Spinal cord (tissue), 10 donors: ENCODE data around the gene SPINK8. TPM values are rescaled to one million over a fixed set of nuclear protein-coding genes. Genes with fewer than 3 reads are reported as not detected.

ENCODE experiments used
- DNase-seq, 6 donors: peaks; one replicate each; pipeline versions ENCODE4 v3.0.0 to v3.0.0-alpha.2; 2013 to 2015; ENCODE audit warnings: low spot score in 6 of 6, low read depth in 4 of 6
- H3K27ac ChIP-seq: one replicate; pipeline ENCODE4 v1.5.1; 2013; ENCODE audit warnings: low read depth, low read length, control low read depth
- H3K27me3 ChIP-seq: one replicate; pipeline ENCODE4 v1.6.1; 2013; ENCODE audit warnings: low read length; ENCODE audit not compliant: control insufficient read depth, insufficient read depth
- H3K36me3 ChIP-seq: one replicate; pipeline ENCODE4 v1.6.1; 2013; ENCODE audit warnings: low read length; ENCODE audit not compliant: control insufficient read depth, insufficient read depth
- H3K4me1 ChIP-seq: one replicate; pipeline ENCODE4 v1.6.1; 2013; ENCODE audit warnings: low read length; ENCODE audit not compliant: control insufficient read depth, insufficient read depth
- H3K4me3 ChIP-seq: one replicate; pipeline ENCODE4 v1.5.1; 2013; ENCODE audit warnings: low read depth, low read length, control low read depth
- H3K9me3 ChIP-seq: one replicate; pipeline ENCODE4 v1.6.1; 2013; ENCODE audit warnings: low read length; ENCODE audit not compliant: control insufficient read depth, insufficient read depth
- WGBS: methylation state at CpG from one replicate; pipeline ENCODE4 v1.1.5; 2013; ENCODE audit warnings: missing lambda C conversion rate; ENCODE audit not compliant: insufficient coverage; 5-methylcytosine and 5-hydroxymethylcytosine counted together
- polyA plus RNA-seq, 2 donors: library from polyadenylated mRNA; unstranded; fragments of 120-200 nt; gene quantifications; one replicate each; pipeline ENCODE4 v1.2.1, GENCODE V29; 2013; ENCODE audit not compliant: insufficient read length in 2 of 2
- total RNA-seq, 2 donors: library from RNA; depleted of rRNA in 1 of 2; stranded (reverse); fragments of 120-200 nt in 1 of 2; fragments of >200 nt in 1 of 2; gene quantifications; one replicate each; pipeline versions ENCODE4 v1.2.3 to v1.2.4, GENCODE V29; 2013 to 2014
- donor health status: healthy.

Gene SPINK8
- total and polyA plus RNA-seq, 4 donors, result 1.0 to 1.6 (median 1.5) TPM; not detected in 1

DNA sequence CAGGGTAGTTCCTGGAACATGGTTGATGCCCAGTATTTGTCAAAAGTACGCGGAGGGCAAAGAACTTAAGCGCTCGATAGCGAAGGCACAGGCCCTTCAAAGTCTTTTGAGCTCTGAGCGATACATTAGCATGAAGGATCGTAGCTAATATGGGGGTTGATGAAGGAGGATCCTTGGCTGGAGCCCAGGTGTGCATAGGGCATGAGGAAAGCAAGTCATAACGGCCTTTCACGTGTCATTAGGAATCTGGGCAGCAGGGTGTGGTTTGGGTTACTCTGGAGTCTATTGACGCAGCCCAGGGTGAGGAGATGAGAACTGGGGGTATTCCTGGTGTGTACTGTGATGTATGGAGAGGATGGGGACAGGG is 31.7 kb downstream of the SPINK8 start:
- H3K36me3 ChIP-seq, result peaks cover 12% of the 10 kb centered on the region
- no peaks in the 10 kb centered on the region for H3K27me3 ChIP-seq
- WGBS, result 2% methylated on average over 9 of the region's 10 CpGs
- H3K4me1 ChIP-seq, result peaks cover 5% of the 10 kb centered on the region
- H3K27ac ChIP-seq, result peak overlapping the region; percentile 89
- H3K9me3 ChIP-seq, result no peaks in the 10 kb centered on the region
- peak overlapping the region; percentile 81 for H3K4me3 ChIP-seq
- DNase-seq, result peak in 2 of 6 donors; percentile 24 to 28

DNA sequence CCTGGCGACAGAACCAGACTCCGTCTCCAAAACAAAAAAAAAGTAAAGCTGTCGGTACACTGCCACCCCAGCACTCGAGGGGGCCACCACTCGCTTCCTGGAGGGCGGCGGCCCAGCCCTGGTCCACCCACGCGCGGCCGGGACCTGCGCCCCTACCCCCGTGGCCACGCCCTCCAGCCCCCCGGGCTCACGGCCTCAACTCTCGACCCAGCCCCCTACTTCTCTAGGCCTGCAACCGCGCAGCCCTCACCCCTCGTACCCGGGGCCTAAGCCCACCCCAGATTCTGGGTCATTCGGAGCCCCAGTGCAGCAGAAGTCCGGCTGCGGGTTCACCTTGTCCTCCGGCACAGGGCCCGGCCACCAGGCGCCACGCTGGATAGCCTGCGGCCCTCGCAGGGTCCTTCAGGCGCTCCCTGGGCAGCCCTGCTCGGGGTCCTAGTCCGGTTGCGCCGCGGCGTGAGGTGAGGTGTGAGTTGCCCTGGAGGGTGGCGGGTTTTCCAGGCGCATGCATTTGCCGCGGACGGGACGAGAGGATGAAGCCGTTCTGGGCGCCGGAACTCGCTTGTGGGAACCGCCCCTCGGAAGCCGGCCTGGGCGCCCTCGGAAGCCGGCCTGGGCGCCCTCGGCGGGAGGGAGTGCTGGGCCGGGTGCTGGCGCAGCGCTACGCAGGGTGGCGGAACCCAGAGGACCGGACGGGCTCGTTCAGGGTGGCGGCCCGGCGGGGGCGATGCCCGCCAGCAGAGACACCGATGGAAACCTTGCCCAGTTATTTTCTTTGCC is 32.3 kb downstream of the SPINK8 start, which contains the start of gene NME6:
TSS of gene NME6 (minus strand) at position 348 of the 780 bp plus-strand sequence.
- peaks cover 5% of the 10 kb centered on the region for H3K4me1 ChIP-seq
- H3K36me3 ChIP-seq, result peaks cover 12% of the 10 kb centered on the region
- peak; percentile 68 to 96 (median 81) for DNase-seq
- WGBS, result under 1% methylated on average over 69 of the region's 70 CpGs
- peak within 1 kb of the TSS; percentile 81 for H3K4me3 ChIP-seq
- H3K27me3 ChIP-seq, result no peaks in the 10 kb centered on the region
- H3K27ac ChIP-seq, result peak within 1 kb of the TSS; percentile 89
- H3K9me3 ChIP-seq, result no peaks in the 10 kb centered on the region

DNA sequence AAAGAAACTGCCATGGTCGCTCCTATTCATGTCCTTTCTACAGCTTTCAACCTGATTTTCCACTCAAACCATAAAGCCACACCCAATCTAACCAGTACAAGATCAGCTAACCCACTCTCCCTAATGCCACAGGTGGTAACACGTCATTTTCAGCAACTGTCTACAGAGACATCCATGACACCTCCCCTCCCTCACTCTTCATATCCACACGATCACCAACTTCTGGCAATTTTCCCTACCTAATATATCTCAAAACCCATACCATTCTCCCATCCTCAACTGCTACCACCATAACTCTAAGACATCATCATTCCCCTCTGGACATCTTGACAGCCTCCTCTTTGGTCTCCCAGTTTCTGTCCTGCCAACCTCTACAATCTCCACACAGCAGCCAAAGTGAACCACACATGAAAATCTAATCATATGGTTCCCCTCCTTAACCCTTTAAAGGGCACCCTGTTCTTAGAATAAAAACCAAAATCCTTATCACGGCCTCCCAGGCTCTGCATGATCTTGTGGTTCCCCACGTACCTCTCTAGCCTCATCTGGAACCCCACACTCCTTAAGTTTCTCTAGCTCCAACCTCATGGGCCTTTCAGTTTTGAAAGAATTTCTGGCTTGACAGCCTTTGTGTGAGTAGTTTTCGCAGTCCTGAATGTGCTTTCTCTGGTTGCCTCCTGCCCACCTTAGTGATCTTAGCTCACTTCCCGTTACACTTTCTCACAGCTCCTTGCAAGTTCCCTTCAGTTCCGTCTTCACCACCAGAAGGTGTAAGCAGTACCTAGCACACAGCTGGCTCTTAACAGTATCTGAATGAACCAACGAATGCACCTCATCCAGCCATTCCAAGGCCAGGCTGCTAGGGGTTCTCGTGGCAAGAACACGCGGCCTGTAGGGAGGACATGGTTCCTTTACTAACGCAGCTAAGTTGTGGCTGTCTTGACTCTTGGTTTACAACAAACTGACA is 33.4 kb downstream of the SPINK8 start:
- 71% methylated on average over 13 of the region's 13 CpGs for WGBS
- Histone ChIP-seq H3K4me1 (peaks cover 5% of the 10 kb centered on the region), H3K4me3 (peak overlapping the region; percentile 81), H3K27me3 (no peaks in the 10 kb centered on the region), H3K36me3 (peaks cover 18% of the 10 kb centered on the region), H3K27ac (no peak overlapping the region), H3K9me3 (no peaks in the 10 kb centered on the region)
- DNase-seq, result peak in 1 of 6 donors; percentile 6

DNA sequence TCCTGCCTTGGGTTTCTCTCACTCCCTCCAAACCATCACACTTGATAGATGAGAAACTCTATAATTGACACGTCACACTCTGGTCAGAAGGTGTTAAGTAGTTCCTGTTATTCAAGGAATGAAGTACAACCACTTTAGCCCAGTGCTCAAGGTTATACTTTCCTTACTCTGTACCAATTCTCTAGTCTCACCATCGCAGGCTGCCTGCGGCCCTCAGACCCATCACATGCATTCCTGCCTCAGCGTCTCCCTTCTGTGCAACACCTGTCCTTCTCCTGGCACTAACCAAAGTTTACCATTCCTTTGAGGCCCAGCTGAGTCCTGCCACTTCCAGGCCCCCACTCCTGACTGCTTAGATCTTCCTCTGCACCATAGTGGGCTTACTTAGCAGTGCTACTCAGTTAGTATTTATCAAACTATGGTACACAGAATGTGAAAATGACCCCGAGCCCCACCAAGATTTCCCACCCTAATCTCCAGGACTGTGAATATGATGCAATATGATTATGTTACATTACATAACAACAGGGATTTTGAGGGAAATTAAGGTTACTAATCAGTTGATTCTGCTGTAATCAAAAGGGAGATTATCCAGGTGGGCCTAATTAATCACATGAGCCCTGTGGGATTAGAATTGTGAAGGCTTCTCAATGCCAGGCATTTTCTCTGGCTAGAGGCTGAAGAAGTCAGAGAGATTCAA is 36.2 kb downstream of the SPINK8 start:
- H3K36me3 ChIP-seq, result peaks cover 35% of the 10 kb centered on the region
- no peak for DNase-seq
- WGBS, result 98% methylated on average over 4 of the region's 5 CpGs

DNA sequence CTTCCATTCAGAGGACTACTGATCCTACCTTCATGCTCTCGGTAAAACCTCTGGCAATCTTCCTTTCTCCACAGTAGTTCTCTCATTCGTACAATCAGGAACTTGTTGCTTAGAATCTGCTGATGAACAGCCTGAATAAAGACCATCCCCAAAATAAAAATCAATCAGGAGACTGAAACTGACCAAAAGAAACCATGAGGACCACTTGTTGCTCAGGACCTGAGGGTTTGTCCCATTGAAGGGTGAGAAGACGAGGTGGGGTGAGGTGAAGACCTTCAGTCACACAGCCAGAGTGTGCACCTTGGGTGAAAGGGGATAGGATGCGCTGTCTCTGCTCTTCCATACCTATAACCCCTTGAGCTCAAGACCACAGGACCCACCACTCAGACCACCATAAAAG is 36.8 kb downstream of the SPINK8 start:
- Histone ChIP-seq H3K4me3 (no peak overlapping the region), H3K36me3 (peaks cover 35% of the 10 kb centered on the region), H3K9me3 (no peaks in the 10 kb centered on the region), H3K27ac (no peak overlapping the region), H3K27me3 (no peaks in the 10 kb centered on the region), H3K4me1 (peaks cover 5% of the 10 kb centered on the region)
- WGBS, result 100% methylated on average over 1 of the region's 4 CpGs
- DNase-seq, result no peak

More for the DNA sequence above, 36.2 kb downstream of the SPINK8 start:
- Histone ChIP-seq H3K9me3 (no peaks in the 10 kb centered on the region), H3K4me1 (peaks cover 5% of the 10 kb centered on the region), H3K27me3 (no peaks in the 10 kb centered on the region), H3K4me3 (no peak overlapping the region), H3K27ac (no peak overlapping the region)

DNA sequence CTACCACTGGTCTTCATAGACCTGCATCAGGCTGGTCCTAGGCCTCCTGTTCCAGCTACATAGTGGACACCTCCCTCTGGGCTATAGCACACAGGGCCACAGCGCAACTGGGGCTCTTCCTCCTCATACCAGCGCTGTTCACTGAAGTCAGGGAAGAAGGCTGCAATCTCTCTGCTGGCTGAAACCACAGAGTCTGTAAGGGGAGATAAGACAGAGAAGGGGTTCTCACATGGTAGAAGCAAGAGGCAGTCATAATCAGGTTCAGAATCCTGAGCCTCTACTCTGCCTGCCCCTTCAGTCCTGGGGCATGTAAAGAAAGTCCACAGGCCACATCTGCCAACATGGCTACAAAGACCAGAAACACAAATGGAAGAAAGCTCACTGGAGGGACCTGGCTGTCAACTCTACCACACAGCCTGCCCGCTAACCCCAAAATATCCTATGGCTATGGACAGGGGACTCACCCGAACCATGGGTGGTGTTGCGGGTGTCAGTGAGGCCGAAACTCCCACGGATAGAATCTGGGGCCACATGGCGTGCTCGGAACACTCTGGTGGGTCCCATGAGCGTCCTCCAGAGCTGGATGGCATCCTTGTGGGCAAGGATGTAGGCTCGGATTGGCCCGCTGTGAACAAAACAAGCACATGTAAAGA is 38.7 kb downstream of the SPINK8 start:
- H3K36me3 ChIP-seq, result peaks cover 35% of the 10 kb centered on the region

DNA sequence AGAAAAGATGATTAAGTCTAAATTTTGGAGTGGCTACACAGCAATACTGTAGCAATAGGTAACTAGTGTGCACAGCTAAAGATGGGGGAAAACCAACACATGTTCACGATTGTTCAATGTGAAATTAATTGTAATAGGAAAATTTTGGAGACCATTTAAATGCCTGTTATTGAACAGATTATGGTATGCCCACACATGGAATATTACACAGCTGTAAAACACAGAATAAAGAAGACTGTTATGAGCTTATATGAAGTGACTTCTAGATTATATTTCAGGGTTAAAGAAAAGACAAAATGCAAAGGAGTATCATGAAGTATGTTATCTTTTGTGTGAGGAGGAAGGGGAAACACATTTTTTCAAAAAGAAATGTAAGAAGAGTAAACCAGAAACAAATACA is 43.8 kb downstream of the SPINK8 start:
- Histone ChIP-seq H3K27me3 (no peaks in the 10 kb centered on the region), H3K27ac (no peak overlapping the region), H3K9me3 (no peaks in the 10 kb centered on the region), H3K4me1 (no peaks in the 10 kb centered on the region), H3K36me3 (peaks cover 23% of the 10 kb centered on the region), H3K4me3 (no peak overlapping the region)
- WGBS, result no CpG with 5 or more reads among the region's 1 CpG
- no peak for DNase-seq

More for the DNA sequence above, 38.7 kb downstream of the SPINK8 start:
- no peaks in the 10 kb centered on the region for H3K27me3 ChIP-seq
- no peaks in the 10 kb centered on the region for H3K4me1 ChIP-seq
- no peaks in the 10 kb centered on the region for H3K9me3 ChIP-seq
- H3K4me3 ChIP-seq, result no peak overlapping the region
- no peak overlapping the region for H3K27ac ChIP-seq
- WGBS, result 97% methylated on average over 11 of the region's 12 CpGs
- DNase-seq, result no peak

DNA sequence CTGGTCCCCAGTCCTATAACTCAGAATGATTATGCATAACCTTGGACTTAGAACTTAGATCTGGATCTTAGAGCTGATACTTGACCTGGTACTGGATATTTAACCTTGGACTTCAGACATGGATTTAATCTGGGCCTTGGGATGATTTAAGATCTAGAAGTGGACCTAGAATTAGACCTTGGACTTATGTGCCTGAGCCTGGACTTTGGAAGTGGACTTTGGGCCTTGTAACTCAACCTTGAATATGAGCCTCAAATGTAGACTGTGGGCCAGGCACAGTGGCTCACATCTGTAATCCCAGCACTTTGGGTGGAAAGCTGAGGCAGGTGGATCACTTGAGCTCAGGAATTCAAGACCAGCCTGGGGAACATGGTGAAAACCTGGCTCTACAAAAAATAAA is 46.4 kb downstream of the SPINK8 start:
- no peak overlapping the region for H3K4me3 ChIP-seq
- H3K27ac ChIP-seq, result no peak overlapping the region
- H3K9me3 ChIP-seq, result no peaks in the 10 kb centered on the region

DNA sequence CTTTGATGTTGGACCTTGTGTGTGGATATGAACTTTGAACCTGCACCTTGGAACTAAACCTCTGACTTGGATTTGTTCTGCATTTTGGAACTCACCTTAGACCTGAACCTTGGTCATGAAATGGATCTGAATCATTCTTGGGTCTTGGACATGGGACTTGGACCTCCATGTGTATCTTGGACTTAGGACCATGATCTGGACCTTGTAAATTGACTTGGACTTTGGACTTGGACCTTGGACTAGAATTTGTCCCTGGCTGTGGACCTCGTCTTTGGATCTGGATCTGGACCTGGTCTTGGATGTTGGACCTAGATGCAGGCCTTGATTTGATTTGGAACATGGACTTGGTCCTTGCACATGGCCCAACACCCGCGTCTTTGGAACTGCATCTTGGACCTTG is 47.2 kb downstream of the SPINK8 start:
- Histone ChIP-seq H3K4me3 (no peak overlapping the region), H3K9me3 (no peaks in the 10 kb centered on the region), H3K36me3 (peaks cover 9% of the 10 kb centered on the region), H3K27me3 (no peaks in the 10 kb centered on the region), H3K27ac (no peak overlapping the region), H3K4me1 (no peaks in the 10 kb centered on the region)
- no peak for DNase-seq
- WGBS, result 98% methylated on average over 3 of the region's 3 CpGs

More for the DNA sequence above, 46.4 kb downstream of the SPINK8 start:
- no peaks in the 10 kb centered on the region for H3K27me3 ChIP-seq
- no peak for DNase-seq
- no peaks in the 10 kb centered on the region for H3K4me1 ChIP-seq
- H3K36me3 ChIP-seq, result peaks cover 9% of the 10 kb centered on the region
